ENCODE results near the gene BLID. TPM values are rescaled to one million over a fixed set of nuclear protein-coding genes. Genes with fewer than 3 reads are reported as not detected.

BLID gene
- polyA plus RNA-seq, 6 donors from 2014 or later: not detected

GRCh38 chr11:122153746-122154145 lies 37.7 kb upstream of the BLID start:
- Mint-ChIP-seq H3K27me3 (peaks cover 7 to 19% (median 16%) of the 10 kb centered on the region in 3 donors), H3K27ac (no peak overlapping the region), H3K9me3 (no peaks in the 10 kb centered on the region), H3K4me1 (peaks cover 4 to 13% (median 9%) of the 10 kb centered on the region in 3 donors), H3K36me3 (no peaks in the 10 kb centered on the region), H3K4me3 (no peak overlapping the region)
- ATAC-seq (ENCODE audit: low read depth in 2 of 2): no peak
- no peak for DNase-seq

GRCh38 chr11:122150216-122151124 lies 34.5 kb upstream of the BLID start:
- Mint-ChIP-seq H3K4me3 (no peak overlapping the region), H3K27ac (no peak overlapping the region), H3K36me3 (no peaks in the 10 kb centered on the region), H3K9me3 (no peaks in the 10 kb centered on the region), H3K27me3 (peaks cover 6 to 19% (median 16%) of the 10 kb centered on the region in 3 donors), H3K4me1 (no peaks in the 10 kb centered on the region)
- no peak for DNase-seq
- ATAC-seq (ENCODE audit: low read depth in 2 of 2): no peak

GRCh38 chr11:122149202-122149601 lies 33.2 kb upstream of the BLID start:
- ATAC-seq (ENCODE audit: low read depth in 2 of 2) (no peak), DNase-seq (no peak)
- Mint-ChIP-seq H3K27ac (no peak overlapping the region), H3K36me3 (no peaks in the 10 kb centered on the region), H3K4me1 (no peaks in the 10 kb centered on the region), H3K9me3 (no peaks in the 10 kb centered on the region), H3K27me3 (peaks cover 6 to 27% (median 17%) of the 10 kb centered on the region in 3 donors), H3K4me3 (no peak overlapping the region)

GRCh38 chr11:122146475-122146874 lies 30.5 kb upstream of the BLID start:
- no peak overlapping the region for H3K4me3 Mint-ChIP-seq
- H3K27ac Mint-ChIP-seq: no peak overlapping the region
- peaks cover 14 to 25% (median 19%) of the 10 kb centered on the region in 3 donors for H3K27me3 Mint-ChIP-seq
- no peak for ATAC-seq (ENCODE audit: low read depth in 2 of 2)
- H3K4me1 Mint-ChIP-seq: no peaks in the 10 kb centered on the region
- no peaks in the 10 kb centered on the region for H3K36me3 Mint-ChIP-seq
- H3K9me3 Mint-ChIP-seq: no peaks in the 10 kb centered on the region
- DNase-seq: no peak

- no peak overlapping the region for H3K4me3 Mint-ChIP-seq
Observed at GRCh38 chr11:122145715-122146274, 29.8 kb upstream of the BLID start.

GRCh38 chr11:122144752-122145151 lies 28.7 kb upstream of the BLID start:
- ATAC-seq (ENCODE audit: low read depth in 2 of 2) (no peak), DNase-seq (no peak)
- Mint-ChIP-seq H3K27ac (no peak overlapping the region), H3K4me1 (no peaks in the 10 kb centered on the region), H3K4me3 (no peak overlapping the region), H3K9me3 (no peaks in the 10 kb centered on the region), H3K36me3 (no peaks in the 10 kb centered on the region), H3K27me3 (peaks cover 17 to 21% (median 19%) of the 10 kb centered on the region in 3 donors)

More at GRCh38 chr11:122145715-122146274, 29.8 kb upstream of the BLID start:
- H3K36me3 Mint-ChIP-seq: no peaks in the 10 kb centered on the region
- H3K27ac Mint-ChIP-seq: no peak overlapping the region
- H3K9me3 Mint-ChIP-seq: no peaks in the 10 kb centered on the region
- no peak for ATAC-seq (ENCODE audit: low read depth in 2 of 2)
- DNase-seq: no peak
- H3K4me1 Mint-ChIP-seq: no peaks in the 10 kb centered on the region
- peaks cover 17 to 25% (median 19%) of the 10 kb centered on the region in 3 donors for H3K27me3 Mint-ChIP-seq

- DNase-seq: no peak
- Mint-ChIP-seq H3K36me3 (no peaks in the 10 kb centered on the region), H3K4me1 (no peaks in the 10 kb centered on the region), H3K9me3 (no peaks in the 10 kb centered on the region), H3K27me3 (peaks cover 11 to 21% (median 16%) of the 10 kb centered on the region in 3 donors), H3K4me3 (no peak overlapping the region), H3K27ac (no peak overlapping the region)
- no peak for ATAC-seq (ENCODE audit: low read depth in 2 of 2)
Observed at GRCh38 chr11:122141725-122142124, 25.7 kb upstream of the BLID start.

- H3K9me3 Mint-ChIP-seq: no peaks in the 10 kb centered on the region
- H3K27me3 Mint-ChIP-seq: peaks cover 11 to 17% (median 11%) of the 10 kb centered on the region in 3 donors
- no peak overlapping the region for H3K27ac Mint-ChIP-seq
- no peaks in the 10 kb centered on the region for H3K36me3 Mint-ChIP-seq
- DNase-seq (no peak), ATAC-seq (ENCODE audit: low read depth in 2 of 2) (no peak)
- H3K4me3 Mint-ChIP-seq: no peak overlapping the region
- no peaks in the 10 kb centered on the region for H3K4me1 Mint-ChIP-seq
Observed at GRCh38 chr11:122140500-122140899, 24.5 kb upstream of the BLID start.

GRCh38 chr11:122139595-122139866 lies 23.5 kb upstream of the BLID start:
- Mint-ChIP-seq H3K27ac (no peak overlapping the region), H3K4me1 (no peaks in the 10 kb centered on the region), H3K27me3 (peaks cover 9 to 11% (median 11%) of the 10 kb centered on the region in 3 donors), H3K9me3 (no peaks in the 10 kb centered on the region), H3K36me3 (no peaks in the 10 kb centered on the region), H3K4me3 (no peak overlapping the region)
- ATAC-seq (ENCODE audit: low read depth in 2 of 2) (no peak), DNase-seq (no peak)

GRCh38 chr11:122138744-122139594 lies 23.0 kb upstream of the BLID start:
- DNase-seq (no peak), ATAC-seq (ENCODE audit: low read depth in 2 of 2) (no peak)
- Mint-ChIP-seq H3K27me3 (peaks cover 4 to 11% (median 8%) of the 10 kb centered on the region in 3 donors), H3K27ac (no peak overlapping the region), H3K36me3 (no peaks in the 10 kb centered on the region), H3K4me3 (no peak overlapping the region), H3K4me1 (no peaks in the 10 kb centered on the region), H3K9me3 (no peaks in the 10 kb centered on the region)

- DNase-seq: no peak
- H3K4me3 Mint-ChIP-seq: no peak overlapping the region
- ATAC-seq (ENCODE audit: low read depth in 2 of 2): no peak
- no peaks in the 10 kb centered on the region for H3K4me1 Mint-ChIP-seq
- no peak overlapping the region for H3K27ac Mint-ChIP-seq
- peaks cover 4 to 18% (median 7%) of the 10 kb centered on the region in 3 donors for H3K27me3 Mint-ChIP-seq
- H3K36me3 Mint-ChIP-seq: no peaks in the 10 kb centered on the region
- no peaks in the 10 kb centered on the region for H3K9me3 Mint-ChIP-seq
Observed at GRCh38 chr11:122137078-122137793, 21.2 kb upstream of the BLID start.

GRCh38 chr11:122131126-122131525 lies 15.1 kb upstream of the BLID start:
- H3K36me3 Mint-ChIP-seq: no peaks in the 10 kb centered on the region
- H3K9me3 Mint-ChIP-seq: peaks cover 0 to 5% (median 0%) of the 10 kb centered on the region in 7 donors

GRCh38 chr11:122128146-122128545 lies 12.1 kb upstream of the BLID start:
- H3K4me3 Mint-ChIP-seq: no peak overlapping the region
- H3K4me1 Mint-ChIP-seq: no peaks in the 10 kb centered on the region
- DNase-seq (no peak), ATAC-seq (ENCODE audit: low read depth in 2 of 2) (no peak)
- H3K9me3 Mint-ChIP-seq: peaks cover 0 to 5% (median 0%) of the 10 kb centered on the region in 7 donors
- no peaks in the 10 kb centered on the region for H3K36me3 Mint-ChIP-seq
- no peak overlapping the region for H3K27ac Mint-ChIP-seq
- peaks cover 5 to 15% (median 11%) of the 10 kb centered on the region in 3 donors for H3K27me3 Mint-ChIP-seq

More at GRCh38 chr11:122131126-122131525, 15.1 kb upstream of the BLID start:
- Mint-ChIP-seq H3K4me1 (no peaks in the 10 kb centered on the region), H3K4me3 (no peak overlapping the region), H3K27ac (no peak overlapping the region), H3K27me3 (peaks cover 0 to 11% (median 10%) of the 10 kb centered on the region in 3 donors)
- no peak for ATAC-seq (ENCODE audit: low read depth in 2 of 2)
- DNase-seq: no peak
